ENCODE measurements around the gene RXYLT1.

DNA sequence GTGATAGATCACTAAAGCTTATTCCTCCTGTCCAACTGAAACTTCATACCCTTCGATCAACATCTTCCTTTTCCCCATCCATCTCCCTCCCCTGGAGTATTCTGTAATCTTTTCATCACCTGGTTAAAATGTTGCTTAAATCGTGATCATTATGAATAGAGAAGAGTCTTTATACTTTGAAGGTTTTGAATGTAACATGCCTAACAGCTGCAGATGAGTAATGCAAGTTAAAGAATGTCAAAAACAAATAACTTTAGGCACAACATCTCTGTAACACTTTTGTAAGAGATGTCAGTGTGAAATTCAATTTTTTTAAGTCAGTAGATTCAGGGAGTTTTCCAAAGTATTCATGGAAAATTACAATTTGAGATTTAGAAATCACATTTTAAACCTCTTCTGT, 25.0 kb downstream of the RXYLT1 start:
- TF ChIP-seq, protein P1, sequence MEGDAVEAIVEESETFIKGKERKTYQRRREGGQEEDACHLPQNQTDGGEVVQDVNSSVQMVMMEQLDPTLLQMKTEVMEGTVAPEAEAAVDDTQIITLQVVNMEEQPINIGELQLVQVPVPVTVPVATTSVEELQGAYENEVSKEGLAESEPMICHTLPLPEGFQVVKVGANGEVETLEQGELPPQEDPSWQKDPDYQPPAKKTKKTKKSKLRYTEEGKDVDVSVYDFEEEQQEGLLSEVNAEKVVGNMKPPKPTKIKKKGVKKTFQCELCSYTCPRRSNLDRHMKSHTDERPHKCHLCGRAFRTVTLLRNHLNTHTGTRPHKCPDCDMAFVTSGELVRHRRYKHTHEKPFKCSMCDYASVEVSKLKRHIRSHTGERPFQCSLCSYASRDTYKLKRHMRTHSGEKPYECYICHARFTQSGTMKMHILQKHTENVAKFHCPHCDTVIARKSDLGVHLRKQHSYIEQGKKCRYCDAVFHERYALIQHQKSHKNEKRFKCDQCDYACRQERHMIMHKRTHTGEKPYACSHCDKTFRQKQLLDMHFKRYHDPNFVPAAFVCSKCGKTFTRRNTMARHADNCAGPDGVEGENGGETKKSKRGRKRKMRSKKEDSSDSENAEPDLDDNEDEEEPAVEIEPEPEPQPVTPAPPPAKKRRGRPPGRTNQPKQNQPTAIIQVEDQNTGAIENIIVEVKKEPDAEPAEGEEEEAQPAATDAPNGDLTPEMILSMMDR (IDR thresholded peaks at IDR 0.05; ENCODE audit: low read depth, low read length): no peak
- no peak for TF ChIP-seq POLR2A (IDR thresholded peaks at IDR 0.05; ENCODE audit: extremely low read depth, insufficient read length)
- TF ChIP-seq, protein P2, sequence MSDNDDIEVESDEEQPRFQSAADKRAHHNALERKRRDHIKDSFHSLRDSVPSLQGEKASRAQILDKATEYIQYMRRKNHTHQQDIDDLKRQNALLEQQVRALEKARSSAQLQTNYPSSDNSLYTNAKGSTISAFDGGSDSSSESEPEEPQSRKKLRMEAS (IDR thresholded peaks at IDR 0.05; ENCODE audit: low read depth, low read length): no peak

Data from NB4 (cell line).